Astrocyte (in vitro differentiated cells and primary cell): Measurements from ENCODE around the gene MS4A10.

Experiments used
- EZH2 ChIP-seq: IDR thresholded peaks from 2 replicates; pipeline ENCODE4 v1.6.1; 2012; ENCODE audit warnings: mild to moderate bottlenecking, low read length, inconsistent platforms; ENCODE audit not compliant: insufficient read depth
- TF ChIP-seq, protein P1 (sequence below): IDR thresholded peaks from 2 replicates; pipeline ENCODE4 v1.5.1; 2011; ENCODE audit warnings: low read depth, mild to moderate bottlenecking, inconsistent platforms, low read length, moderate library complexity; ENCODE audit not compliant: insufficient read depth

DNA sequence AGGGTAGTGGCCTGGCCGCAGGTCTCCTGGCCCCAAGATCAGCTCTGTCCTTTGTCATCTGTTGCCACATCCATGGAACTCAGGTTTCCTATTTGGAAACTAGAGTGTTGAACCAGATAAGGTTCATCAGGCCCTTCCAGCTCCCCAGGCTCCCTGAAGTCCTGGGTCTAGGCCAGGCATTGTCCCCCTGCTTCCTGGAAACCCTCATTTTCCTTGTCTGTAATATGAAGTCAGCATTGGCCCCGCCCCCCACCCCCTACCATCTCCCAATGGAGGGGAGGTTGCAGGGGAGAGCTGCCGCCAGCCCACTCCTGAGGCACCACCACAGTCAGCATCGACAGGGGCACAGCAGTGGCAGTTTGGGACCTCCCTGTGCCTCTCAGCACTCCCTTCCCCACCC is 9.0 kb upstream of the MS4A10 start:
- TF ChIP-seq, protein P1, sequence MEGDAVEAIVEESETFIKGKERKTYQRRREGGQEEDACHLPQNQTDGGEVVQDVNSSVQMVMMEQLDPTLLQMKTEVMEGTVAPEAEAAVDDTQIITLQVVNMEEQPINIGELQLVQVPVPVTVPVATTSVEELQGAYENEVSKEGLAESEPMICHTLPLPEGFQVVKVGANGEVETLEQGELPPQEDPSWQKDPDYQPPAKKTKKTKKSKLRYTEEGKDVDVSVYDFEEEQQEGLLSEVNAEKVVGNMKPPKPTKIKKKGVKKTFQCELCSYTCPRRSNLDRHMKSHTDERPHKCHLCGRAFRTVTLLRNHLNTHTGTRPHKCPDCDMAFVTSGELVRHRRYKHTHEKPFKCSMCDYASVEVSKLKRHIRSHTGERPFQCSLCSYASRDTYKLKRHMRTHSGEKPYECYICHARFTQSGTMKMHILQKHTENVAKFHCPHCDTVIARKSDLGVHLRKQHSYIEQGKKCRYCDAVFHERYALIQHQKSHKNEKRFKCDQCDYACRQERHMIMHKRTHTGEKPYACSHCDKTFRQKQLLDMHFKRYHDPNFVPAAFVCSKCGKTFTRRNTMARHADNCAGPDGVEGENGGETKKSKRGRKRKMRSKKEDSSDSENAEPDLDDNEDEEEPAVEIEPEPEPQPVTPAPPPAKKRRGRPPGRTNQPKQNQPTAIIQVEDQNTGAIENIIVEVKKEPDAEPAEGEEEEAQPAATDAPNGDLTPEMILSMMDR = no peak
- TF ChIP-seq EZH2 = no peak
